Measurements from ENCODE around the gene STK32B.
"Not testable (repeated sequence)": the region's sequence is repeated elsewhere in the genome, so short reads cannot be mapped to it uniquely, and the experiment has no call there.

The STK32B gene

DNA sequence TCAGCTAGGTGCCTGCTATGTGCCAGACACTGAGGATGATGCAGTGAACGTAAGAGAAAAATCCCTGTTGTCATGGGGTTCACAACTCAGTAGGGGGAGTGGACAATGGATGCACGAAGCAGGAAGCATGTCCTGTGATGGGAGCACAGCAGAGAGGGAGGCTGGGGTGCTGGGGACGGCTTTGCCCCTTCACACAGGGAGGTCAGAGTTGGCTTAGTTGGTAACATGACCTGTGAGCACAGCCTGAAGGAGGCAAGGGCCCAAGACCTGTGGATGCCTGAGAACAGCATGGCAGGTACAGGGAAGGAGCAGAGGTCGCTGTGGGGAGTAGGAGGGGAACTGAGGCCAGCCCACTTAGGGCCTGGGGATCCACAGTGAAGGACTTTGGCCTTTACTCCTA is 109.4 kb downstream of the STK32B start:
- DNase-seq (ENCODE audit: low read depth, low spot score) = no peak

DNA sequence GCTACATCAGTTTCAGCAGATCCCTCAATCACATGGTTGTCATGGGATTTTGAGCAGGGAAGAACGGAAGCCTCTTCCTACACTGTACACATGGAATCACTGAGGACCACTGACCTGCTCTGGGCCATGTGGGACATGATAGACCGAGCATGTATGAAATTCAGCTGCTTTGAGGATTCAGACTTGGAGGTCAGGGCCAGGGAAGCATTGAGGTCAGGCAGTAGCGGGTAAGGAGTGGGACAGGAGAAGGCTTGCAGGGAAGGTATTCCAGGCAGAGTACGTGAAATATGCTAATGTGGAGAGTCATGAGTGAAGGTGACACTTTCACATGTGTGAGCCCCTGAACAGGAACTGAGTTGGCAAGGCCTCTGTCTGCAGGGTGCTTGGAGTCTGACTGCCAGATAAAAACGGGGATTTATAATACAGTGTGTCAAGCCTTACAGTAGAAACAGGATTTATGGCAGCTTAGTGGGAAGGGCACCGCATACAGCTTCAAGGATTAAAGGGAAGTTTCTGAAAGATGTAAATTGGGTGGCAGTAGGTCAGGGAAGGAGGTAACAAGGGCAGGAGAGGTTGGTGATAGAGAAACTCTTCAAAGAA is 111.7 kb downstream of the STK32B start:
- DNase-seq (ENCODE audit: low read depth, low spot score) = no peak

DNA sequence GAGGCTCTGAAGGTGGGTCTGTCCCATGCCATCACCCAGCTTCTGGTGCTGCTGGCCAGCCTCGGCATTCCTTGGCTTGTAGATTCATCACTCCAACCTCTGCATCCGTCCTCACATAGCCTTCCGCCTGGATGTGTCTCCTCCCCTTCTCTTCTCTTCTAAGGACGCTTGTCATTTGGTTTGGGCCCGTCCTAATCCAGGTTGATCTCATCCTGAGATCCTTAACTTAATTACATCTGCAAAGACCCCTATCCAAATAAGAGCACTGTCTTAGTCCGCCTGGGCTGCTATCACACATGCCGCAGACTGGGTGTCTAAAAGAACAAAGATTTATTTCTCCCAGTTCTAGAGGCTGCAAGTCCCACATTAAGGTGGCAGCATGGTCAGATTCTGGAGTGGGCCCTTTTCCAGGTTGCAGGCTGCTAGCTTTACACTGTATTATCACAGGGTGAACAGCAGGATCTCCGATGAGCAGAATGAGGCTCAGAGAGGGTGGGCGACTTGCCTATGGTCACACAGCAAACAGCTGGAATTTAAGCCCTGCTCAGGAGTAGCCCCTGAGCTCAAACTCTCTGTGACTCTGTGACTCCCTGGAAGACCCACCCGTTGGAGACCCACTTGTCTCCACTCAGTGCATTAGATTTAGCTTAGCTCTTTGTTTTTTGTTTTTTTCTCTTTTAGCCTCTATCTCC is 113.1 kb downstream of the STK32B start:
- DNase-seq (ENCODE audit: low read depth, low spot score) = no peak

DNA sequence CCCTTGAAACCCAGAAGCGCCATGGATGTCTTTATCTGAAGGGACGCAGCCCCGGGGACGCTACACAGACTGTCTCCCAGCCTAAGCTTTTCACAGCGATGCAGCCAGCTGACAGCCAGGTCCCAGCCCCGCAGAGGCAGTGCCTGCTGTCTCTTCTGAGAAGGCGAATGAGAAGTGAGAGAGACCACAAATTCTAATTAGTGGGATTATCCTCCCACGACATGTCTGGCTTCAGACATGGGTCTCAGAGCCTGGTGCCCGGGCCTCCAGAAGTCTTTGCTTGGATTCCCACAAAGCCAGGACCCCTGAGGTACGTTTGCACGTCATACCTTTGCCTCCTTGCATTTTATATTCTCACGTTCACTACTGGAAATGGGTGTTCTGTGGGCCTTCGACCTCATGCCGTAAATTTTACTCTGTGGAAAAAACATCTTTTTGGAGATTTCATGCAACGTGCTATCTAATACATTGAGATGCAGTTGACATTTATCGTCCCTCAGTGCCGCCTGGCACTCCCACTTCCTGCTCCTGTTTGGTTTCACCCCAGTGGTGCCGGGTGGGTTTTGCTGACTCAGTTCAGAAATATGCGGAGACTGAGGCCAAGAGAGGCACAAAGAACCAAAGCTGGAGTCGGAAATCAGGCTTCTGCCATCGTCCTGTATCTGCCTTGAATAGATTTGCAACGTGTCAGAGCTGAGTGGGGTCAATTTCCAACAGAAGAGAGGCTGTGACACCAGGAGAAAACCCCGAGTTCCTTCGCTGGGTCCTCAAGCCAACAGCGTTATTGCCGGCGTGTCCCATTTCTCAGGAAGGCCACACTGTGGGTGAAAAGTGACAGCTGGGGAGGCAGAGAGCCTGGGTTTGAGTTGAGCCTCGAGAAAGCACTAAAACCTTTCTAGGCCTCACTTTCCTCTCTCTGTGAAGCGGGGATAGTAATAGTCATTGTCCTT is 114.4 kb downstream of the STK32B start:
- no peak for DNase-seq (ENCODE audit: low read depth, low spot score)

DNA sequence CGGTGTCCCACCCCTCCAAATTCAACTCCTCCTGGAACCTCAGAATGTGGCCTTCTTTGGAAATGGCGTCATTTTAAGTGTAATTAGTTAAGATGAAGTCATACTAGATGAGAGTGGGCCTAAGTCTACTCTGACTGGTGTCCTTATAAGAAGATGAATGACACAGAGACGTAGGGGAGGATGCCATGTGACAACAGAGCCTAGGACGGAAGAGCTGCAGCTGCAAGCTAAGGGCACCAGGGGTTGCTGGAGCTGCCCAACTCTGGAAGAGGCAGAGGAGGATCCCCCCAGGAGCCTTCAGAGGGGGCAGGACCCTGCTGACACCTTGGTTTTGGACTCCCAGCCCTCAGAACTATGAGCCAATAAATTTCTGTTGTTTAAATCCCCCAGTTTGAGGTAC is 115.1 kb downstream of the STK32B start:
- DNase-seq (ENCODE audit: low read depth, low spot score) = no peak

DNA sequence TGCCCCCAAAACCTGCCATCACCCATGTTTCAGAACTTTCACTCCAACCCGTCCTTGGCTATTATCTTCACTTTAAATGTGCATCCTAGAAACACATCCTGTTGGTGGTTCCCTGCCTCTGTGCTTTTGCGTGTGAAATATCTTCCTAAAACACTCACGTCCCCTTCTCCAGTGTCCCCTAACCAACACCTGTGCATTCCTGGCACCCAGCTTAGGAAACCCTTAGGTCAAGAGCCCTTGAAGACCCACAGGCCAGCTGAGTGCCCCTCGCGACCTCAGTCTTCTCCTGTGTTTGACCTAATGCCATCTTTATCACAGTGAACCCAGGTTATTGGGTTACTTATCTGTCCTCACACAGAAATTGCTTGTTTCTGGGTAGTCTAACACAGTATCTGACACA is 117.6 kb downstream of the STK32B start:
- no peak for DNase-seq (ENCODE audit: low read depth, low spot score)

DNA sequence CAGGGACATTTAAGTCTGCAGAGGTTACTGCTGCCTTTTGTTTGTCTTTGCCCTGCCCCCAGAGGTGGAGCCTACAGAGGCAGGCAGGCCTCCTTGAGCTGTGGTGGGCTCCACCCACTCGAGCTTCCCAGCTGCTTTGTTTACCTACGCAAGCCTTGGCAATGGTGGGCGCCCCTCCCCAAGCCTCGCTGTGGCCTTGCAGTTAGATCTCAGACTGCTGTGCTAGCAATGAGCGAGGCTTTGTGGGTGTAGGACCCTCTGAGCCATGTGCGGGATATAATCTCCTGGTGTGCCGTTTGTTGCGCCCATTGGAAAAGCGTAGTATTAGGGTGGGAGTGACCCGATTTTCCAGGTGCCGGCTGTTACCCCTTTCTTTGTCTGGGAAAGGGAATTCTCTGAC is 124.6 kb downstream of the STK32B start:
- DNase-seq (ENCODE audit: low read depth, low spot score) = not testable (repeated sequence)

DNA sequence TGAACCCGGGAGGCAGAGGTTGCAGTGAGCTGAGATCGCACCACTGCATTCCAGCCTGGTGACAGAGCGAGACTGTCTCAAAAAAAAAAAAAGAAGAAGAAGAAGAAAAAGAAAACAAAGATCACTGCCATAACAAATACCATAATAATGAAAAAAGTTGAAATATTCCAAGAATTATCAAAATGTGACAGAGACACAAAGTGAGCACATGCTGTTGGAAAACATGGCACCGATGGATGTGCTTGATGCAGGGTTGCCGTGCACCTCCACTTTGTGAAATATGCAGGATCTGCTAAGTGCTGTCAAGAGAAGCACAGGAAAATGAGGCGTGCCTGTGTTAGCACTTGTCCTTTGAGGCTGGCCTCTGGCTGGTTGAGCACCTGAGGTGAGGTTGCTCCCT is 133.3 kb downstream of the STK32B start:
- no peak for DNase-seq (ENCODE audit: low read depth, low spot score)

DNA sequence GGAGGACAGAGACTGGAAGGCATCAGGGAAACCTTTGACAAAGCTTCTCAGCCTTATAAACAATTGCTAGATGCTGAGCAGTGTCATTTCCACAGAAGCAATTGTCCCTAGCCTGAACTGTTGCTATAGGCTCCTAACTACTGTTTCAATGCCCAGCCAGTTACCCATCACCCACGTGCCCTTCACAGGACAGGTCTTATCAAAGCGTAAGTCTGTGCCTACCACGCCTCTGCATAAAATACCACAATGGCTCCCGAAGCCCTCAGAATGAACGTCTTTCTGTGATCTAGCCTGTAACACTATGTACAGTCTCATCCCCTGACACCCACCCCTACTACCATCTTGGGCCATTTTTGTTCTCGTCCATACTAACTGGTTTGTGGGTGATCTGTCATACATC is 134.3 kb downstream of the STK32B start:
- no peak for DNase-seq (ENCODE audit: low read depth, low spot score)

DNA sequence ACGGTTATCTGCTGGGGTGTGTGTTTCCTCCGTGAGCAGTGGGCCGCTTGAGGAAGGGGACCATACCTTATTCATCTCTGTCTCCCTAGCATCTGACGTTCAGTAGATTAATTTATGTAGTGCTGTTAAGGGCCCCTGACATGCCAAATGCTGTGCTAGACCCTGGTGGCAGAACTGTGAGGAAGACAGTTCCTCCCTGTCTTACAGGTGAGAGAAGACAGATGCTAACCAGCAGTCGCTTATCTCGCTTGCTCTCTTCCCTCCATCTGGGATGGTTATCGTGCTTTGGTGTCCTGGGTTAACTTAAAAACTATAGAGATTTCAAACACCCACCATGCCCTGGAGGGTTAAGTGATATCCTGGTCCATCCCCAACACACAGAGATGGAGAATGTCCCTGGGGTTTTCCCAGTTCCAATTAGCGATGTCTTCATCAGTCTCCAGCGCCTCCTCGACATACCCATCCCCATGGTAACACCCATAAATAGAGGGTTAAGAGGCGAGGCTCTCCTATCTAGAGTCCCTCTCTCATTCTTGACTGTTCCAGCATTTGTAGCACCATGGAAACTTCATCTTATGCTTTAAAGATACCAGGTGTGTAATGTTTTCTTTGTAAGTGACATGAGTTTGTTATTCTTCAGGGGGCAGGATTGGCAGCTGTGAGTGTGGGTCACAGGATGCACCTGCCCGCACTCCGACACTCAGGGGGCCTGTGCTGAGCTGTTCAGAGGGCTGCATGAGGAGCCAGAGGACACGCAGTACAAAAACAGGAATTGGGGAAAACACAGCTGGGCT is 135.2 kb downstream of the STK32B start:
- no peak for DNase-seq (ENCODE audit: low read depth, low spot score)

DNA sequence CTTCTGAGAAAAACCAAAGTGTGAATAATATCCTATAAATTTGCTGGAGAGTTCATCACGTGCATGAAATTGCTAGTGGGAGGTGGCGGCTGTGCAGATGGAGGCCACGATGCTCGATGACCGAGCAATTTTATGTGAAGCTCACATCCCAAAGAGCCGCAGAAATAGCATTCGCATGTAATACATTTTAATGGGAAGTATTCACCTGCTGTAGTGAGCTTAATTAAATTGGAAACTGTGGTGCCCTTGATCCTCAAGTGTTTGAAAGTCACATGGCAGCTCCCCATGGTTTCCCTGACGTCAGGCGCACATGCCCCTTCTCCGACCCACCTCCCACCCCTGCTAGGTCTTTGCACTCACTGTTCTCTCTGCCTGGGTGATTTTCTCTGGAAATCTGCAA is 136.8 kb downstream of the STK32B start:
- DNase-seq (ENCODE audit: low read depth, low spot score) = no peak

DNA sequence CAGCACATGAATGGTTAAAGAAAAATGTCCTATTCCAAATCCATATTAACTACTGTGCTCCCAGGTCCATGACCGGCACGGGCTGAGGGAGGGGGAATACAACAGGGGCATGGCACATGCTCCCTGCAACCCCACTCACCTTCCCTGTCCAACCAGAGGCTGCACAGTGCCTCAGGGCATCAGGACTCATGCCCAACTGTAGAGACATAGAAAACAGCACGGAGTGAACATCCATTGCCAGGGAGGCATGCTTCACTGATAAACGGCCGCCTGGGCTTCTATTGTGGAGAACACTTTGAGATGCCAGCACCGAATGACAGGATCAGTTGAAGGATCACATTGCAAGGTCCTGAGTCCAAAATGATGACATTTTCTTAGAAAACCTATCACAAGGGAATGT is 140.6 kb downstream of the STK32B start:
- DNase-seq (ENCODE audit: low read depth, low spot score) = no peak

DNA sequence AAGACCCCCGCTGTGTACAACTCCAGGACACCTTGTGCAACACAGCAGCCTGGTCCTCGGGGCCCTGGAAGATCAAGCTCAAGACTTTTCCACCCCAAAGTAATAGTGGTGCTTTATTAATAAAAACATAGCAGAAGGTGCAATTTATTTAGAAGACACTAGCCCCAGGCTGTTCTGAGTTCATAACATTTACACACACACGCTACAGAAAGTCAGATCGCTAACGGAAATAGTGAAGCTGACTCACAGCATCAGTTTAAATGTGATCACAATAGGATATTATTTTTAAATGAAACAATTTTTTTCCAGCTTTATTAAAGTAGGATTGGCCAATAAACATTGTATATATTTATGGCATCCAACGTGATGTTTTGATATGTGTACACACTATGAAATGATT is 141.0 kb downstream of the STK32B start:
- no peak for DNase-seq (ENCODE audit: low read depth, low spot score)

DNA sequence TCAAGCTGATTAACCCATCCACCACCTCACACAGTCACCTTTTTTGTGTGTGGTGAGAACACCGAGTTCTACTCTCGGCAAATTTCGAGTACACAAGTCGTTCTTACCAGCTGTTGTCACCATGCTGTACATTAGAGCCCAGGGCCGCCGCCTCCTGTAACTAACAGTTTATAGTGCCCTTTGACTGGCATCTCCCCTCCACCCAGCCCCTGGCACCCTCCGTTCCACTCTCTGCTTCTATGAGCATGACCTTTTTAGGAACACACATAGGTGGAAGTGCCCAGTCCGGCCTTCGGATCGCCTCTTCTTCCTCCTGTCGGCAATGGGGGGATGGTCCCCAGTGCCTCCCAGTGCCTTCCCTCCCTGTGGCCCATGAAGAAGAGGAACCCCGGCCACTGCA is 141.4 kb downstream of the STK32B start:
- no peak for DNase-seq (ENCODE audit: low read depth, low spot score)

DNA sequence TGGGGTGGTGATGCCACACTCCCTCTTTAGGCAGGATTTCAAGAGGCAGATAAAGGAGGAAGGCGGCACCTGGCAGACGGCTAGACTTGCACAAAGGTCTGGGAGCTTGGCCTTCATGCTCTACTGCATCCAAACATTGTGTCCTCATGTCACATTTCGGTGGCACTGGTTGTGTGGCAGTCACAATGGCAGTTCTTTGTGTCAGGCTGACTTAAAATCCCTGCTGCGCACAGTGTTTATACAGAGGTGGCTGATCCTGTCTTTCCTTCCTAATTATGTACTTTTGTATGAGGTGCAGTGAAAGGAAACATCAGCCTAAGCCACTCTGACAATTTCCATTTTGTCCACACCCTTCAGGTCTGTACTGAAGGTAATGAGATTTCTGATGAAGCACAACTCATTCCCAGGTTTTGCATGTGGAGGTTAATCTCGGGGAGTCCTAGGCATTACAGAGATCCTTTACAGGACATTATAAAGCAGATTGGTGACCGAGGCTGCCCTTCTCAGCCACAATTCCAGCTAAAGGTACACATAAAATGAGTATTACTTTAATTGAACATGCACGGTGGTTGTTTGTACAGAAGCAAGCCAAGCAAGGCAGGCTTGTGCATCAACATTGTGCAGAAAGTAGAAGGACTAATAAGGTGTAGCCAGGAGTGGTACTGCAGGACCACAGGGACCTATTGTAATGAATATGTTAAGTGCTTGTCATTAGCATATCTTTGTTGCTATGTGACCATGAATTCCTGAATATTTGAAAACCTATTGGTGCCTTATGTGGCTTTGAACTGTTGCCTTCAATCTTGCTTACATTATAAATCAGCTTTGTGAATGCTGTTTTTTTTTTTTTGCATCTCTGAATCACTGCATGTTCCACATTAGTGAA is 147.6 kb downstream of the STK32B start:
- DNase-seq (ENCODE audit: low read depth, low spot score) = no peak

DNA sequence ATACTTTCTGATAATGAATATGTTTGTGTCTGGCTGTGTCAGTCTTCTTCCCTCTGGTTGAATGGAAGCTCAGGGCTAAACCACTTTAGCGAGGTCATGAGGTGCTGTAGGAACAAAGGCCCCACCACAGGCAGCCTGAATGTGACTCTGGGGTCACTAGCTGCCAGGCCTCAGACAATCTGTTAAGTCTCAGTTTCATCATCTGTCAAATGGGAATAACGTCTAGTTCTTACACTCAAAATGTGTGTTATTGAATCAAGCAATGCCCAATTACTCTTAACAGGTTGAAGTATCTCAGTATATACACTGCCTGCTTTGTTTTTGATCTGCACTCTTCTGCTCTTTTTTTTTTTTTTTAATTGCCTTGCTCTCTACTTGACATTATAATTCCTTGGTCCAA is 148.6 kb downstream of the STK32B start:
- DNase-seq (ENCODE audit: low read depth, low spot score) = no peak

DNA sequence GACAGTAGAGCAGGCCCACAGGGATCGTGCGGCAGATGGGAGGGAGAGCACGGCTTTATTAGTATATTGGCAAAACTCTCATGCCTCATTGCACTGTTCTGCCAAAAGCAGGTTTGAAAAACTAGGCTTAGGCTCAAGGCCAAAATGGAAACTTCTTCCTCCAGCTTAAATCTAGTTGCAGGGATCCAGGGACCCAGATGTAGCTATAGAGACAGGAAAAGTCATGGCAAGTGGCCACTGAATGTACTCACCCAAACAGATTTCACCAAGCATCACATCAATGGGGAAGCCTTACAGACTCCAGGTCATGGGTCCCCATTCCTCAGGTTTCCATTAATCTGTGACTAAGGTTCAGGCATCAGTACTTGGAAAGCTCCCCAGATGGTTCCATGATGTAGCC is 149.2 kb downstream of the STK32B start:
- no peak for DNase-seq (ENCODE audit: low read depth, low spot score)

DNA sequence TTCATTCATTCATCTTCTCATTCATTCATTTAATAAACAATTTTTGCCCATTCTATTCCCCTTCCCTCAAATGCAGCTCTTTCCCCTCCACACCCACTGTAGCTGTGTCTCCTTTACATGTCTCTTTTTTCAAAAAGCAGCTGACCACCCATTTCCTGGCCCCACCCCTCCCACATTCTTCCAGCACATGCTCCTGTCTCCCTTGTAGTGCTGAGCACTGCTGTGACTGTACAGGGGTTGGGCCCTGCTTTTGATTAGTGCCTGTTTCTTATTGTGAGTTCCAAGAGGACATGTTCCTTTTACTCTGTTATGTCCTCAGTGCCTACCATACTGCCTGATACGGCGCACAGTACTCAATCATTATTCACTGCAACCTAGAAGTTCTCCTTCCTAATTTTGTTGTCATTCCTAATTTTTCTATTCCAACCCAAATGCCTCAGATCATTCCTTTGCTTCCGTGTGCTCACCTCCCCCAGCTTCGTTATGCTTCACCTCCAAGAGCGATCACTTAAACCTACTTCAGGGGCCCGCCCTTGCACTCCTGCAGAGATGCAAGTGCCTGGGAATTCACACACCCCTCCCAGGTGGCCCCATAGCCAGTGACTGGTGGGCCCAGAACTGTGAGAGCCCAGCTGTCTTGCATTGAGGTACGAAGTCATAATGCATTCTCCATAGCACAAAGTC is 152.2 kb downstream of the STK32B start:
- no peak for DNase-seq (ENCODE audit: low read depth, low spot score)

DNA sequence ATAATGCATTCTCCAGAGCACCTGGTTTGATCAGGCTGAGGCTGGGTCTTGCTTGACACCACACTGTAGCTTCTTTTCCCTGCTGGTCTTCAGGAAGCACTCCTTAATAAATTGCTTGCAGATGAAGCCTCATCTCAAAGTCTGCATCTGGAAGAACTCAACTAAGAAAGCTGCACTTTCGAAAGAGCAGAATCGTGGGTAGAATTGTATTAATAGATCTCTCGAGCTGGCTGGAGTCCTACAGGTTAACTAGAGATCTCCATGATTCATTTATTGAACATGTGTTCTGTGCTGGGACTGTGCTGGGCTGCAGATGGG is 152.7 kb downstream of the STK32B start:
- DNase-seq (ENCODE audit: low read depth, low spot score) = no peak

DNA sequence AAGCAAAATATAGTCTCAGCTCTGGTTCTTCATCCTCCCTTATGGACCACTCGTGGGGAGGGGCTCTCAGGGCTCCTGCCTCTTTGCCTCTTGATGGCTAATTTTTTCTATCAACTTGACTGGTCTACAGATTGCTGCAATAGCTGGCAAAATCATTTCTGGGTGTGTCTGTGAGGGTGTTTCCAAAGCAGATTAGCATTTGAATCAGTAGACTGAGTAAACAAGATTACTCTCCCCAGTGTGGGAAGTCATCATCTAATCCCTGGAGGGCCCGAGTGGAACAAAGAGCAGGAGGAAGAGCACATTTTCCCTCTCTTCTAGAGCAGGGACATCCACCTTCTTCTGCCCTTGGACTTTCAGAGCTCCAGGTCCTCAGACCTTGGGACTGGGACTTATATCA is 153.5 kb downstream of the STK32B start:
- no peak for DNase-seq (ENCODE audit: low read depth, low spot score)

All from activated naive CD8-positive, alpha-beta T cell treated with anti-CD3 and anti-CD28 coated beads, Interleukin-2, amount 50 U/mL, for 16 hours (primary cell).